ENCODE measurements around the gene FRMD4A. TPM values are rescaled to one million over a fixed set of nuclear protein-coding genes. Genes with fewer than 3 reads are reported as not detected.

The FRMD4A gene
- total RNA-seq, 2 donors from 2014 or later: 22.3 to 22.4 TPM

DNA sequence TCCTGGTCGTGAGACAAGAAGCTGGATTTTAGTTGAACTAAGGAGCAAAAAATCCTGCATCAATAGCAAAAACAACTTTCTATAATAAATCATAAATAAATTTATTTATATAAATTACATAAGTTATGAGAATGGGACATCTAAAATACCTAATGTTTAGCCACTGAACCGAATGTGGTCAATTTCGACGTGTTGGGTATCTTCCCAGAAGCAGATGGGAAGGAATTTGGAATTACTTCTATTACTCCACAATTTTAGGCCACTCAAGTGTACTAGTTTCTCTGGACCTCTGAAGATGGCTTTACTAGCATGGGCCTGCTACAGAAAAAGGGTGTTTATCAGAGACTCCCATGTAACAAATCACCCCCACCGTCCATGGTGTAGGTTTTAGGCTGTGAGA lies 572.0 kb downstream of the FRMD4A start:
- Histone ChIP-seq H3K36me3 (ENCODE audit: control insufficient read depth, insufficient read depth, low read length) (no peaks in the 10 kb centered on the region), H3K27me3 (ENCODE audit: control insufficient read depth, insufficient read depth, low read length, poor library complexity, severe bottlenecking) (no peaks in the 10 kb centered on the region), H3K9ac (ENCODE audit: extremely low read depth, low read length, poor library complexity, severe bottlenecking) (no peak overlapping the region), H3K4me3 (ENCODE audit: low read length) (no peak overlapping the region), H3K9me3 (ENCODE audit: control insufficient read depth, low read length) (no peaks in the 10 kb centered on the region), H3K4me1 (ENCODE audit: control insufficient read depth, insufficient read depth, low read length) (peaks cover 13% of the 10 kb centered on the region), H3K27ac (ENCODE audit: low read depth, low read length) (peak overlapping the region; percentile 86)
- Mint-ChIP-seq H3K4me3 (no peak overlapping the region), H3K4me1 (peaks cover 19% of the 10 kb centered on the region), H3K27me3 (ENCODE audit: insufficient read depth) (no peaks in the 10 kb centered on the region), H3K9me3 (no peaks in the 10 kb centered on the region), H3K36me3 (ENCODE audit: low read depth) (no peaks in the 10 kb centered on the region), H3K27ac (peak overlapping the region; percentile 89)
- DNase-seq: no peak
- no peak for TF ChIP-seq CTCF (conservative IDR thresholded peaks at IDR 0.05)
- WGBS, 2 experiments (ENCODE audit: insufficient coverage in 1 of 2, insufficient read length in 1 of 2): 47 to 66% methylated on average over 4 to 5 of the region's 5 CpGs

DNA sequence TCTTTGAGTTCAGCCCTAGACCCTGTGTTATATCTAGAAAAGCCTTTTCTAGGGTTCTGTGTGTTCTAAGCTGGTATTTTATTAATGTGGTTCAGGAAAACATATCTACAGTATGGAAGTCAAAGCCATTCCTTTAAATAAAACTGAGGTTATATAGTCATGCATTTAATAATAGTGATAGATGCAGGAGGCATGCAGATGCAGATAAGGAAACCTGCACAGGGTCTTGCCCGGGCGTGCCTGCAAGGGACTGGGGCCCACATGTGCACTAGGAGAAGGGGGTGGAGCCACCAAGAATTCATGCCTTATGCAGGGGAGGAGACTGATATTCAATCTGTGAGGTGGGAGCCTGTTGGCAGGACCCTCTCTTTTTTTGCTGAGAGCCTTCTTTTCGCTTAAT lies 572.4 kb downstream of the FRMD4A start:
- H3K36me3 ChIP-seq (ENCODE audit: control insufficient read depth, insufficient read depth, low read length): no peaks in the 10 kb centered on the region
- H3K4me3 Mint-ChIP-seq: no peak overlapping the region
- no peaks in the 10 kb centered on the region for H3K27me3 ChIP-seq (ENCODE audit: control insufficient read depth, insufficient read depth, low read length, poor library complexity, severe bottlenecking)
- WGBS, 2 experiments (ENCODE audit: insufficient coverage in 1 of 2, insufficient read length in 1 of 2): 67 to 83% methylated on average over 3 of the region's 3 CpGs
- peak; percentile 66 for DNase-seq
- no peaks in the 10 kb centered on the region for H3K27me3 Mint-ChIP-seq (ENCODE audit: insufficient read depth)
- no peaks in the 10 kb centered on the region for H3K9me3 Mint-ChIP-seq
- no peak overlapping the region for H3K9ac ChIP-seq (ENCODE audit: extremely low read depth, low read length, poor library complexity, severe bottlenecking)
- H3K4me1 Mint-ChIP-seq: peaks cover 19% of the 10 kb centered on the region
- peak overlapping the region; percentile 85 for H3K27ac Mint-ChIP-seq
- peak overlapping the region; percentile 86 for H3K27ac ChIP-seq (ENCODE audit: low read depth, low read length)
- no peaks in the 10 kb centered on the region for H3K9me3 ChIP-seq (ENCODE audit: control insufficient read depth, low read length)
- TF ChIP-seq CTCF (conservative IDR thresholded peaks at IDR 0.05): no peak
- H3K36me3 Mint-ChIP-seq (ENCODE audit: low read depth): no peaks in the 10 kb centered on the region
- peaks cover 13% of the 10 kb centered on the region for H3K4me1 ChIP-seq (ENCODE audit: control insufficient read depth, insufficient read depth, low read length)
- no peak overlapping the region for H3K4me3 ChIP-seq (ENCODE audit: low read length)

DNA sequence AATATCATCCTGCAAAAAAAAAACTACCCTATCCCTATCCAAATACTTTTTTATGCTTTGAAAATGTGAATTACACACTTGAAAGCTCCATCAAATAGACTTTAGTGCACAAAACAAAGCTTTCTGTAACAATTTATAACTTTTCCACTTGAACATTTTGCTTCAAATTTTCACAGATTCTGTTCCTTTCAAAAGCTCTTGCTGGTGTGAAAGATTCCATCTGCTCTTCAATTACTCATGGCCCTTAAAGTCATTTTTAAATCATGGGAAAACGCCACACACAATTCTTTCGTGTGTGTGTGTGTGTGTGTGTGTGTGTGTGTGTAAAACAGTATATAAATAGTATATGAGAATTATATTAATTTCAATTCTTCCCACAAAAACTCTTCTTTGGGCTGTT lies 576.4 kb downstream of the FRMD4A start:
- TF ChIP-seq CTCF (conservative IDR thresholded peaks at IDR 0.05): no peak
- no peak overlapping the region for H3K9ac ChIP-seq (ENCODE audit: extremely low read depth, low read length, poor library complexity, severe bottlenecking)
- no peaks in the 10 kb centered on the region for H3K27me3 ChIP-seq (ENCODE audit: control insufficient read depth, insufficient read depth, low read length, poor library complexity, severe bottlenecking)
- Mint-ChIP-seq H3K27ac (no peak overlapping the region), H3K36me3 (ENCODE audit: low read depth) (no peaks in the 10 kb centered on the region), H3K27me3 (ENCODE audit: insufficient read depth) (no peaks in the 10 kb centered on the region), H3K4me1 (peaks cover 17% of the 10 kb centered on the region), H3K9me3 (no peaks in the 10 kb centered on the region), H3K4me3 (no peak overlapping the region)
- no peak overlapping the region for H3K27ac ChIP-seq (ENCODE audit: low read depth, low read length)
- DNase-seq: no peak
- WGBS, 2 experiments (ENCODE audit: insufficient coverage in 1 of 2, insufficient read length in 1 of 2): no CpG with 5 or more reads among the region's 2 CpGs
- H3K4me1 ChIP-seq (ENCODE audit: control insufficient read depth, insufficient read depth, low read length): peaks cover 9% of the 10 kb centered on the region
- H3K9me3 ChIP-seq (ENCODE audit: control insufficient read depth, low read length): no peaks in the 10 kb centered on the region
- H3K36me3 ChIP-seq (ENCODE audit: control insufficient read depth, insufficient read depth, low read length): no peaks in the 10 kb centered on the region
- no peak overlapping the region for H3K4me3 ChIP-seq (ENCODE audit: low read length)

All from endodermal cell (in vitro differentiated cells).